Osteoblast (primary cell): ENCODE data around the gene TUBA4B. TPM values are rescaled to one million over a fixed set of nuclear protein-coding genes. Genes with fewer than 3 reads are reported as not detected.

Source experiments
- DNase-seq: peaks from one replicate; pipeline ENCODE4 v3.0.0; 2011; ENCODE audit warnings: low spot score, mixed read lengths; ENCODE audit not compliant: insufficient read length; ENCODE audit errors: missing footprints
- H2AFZ ChIP-seq: 2 replicates; pipeline ENCODE4 v1.6.0; 2011; ENCODE audit warnings: mild to moderate bottlenecking, low read length
- H3K27ac ChIP-seq: 2 replicates; pipeline ENCODE4 v1.5.1; 2011; ENCODE audit warnings: mild to moderate bottlenecking, low read depth, low read length, moderate library complexity
- H3K27me3 ChIP-seq: 2 replicates; pipeline ENCODE4 v1.6.0; 2012; ENCODE audit warnings: mild to moderate bottlenecking, control low read depth, inconsistent platforms, low read length, moderate library complexity; ENCODE audit not compliant: insufficient read depth
- H3K36me3 ChIP-seq: 2 replicates; pipeline ENCODE4 v1.5.1; 2011; ENCODE audit warnings: mild to moderate bottlenecking, low read length, control low read depth, moderate library complexity; ENCODE audit not compliant: insufficient read depth
- H3K4me1 ChIP-seq: 2 replicates; pipeline ENCODE4 v1.5.1; 2011; ENCODE audit warnings: mild to moderate bottlenecking, low read length, control low read depth, moderate library complexity; ENCODE audit not compliant: insufficient read depth
- H3K4me2 ChIP-seq: 2 replicates; pipeline ENCODE4 v1.6.0; 2011; ENCODE audit warnings: mild to moderate bottlenecking, low read length; ENCODE audit not compliant: insufficient read depth
- H3K4me3 ChIP-seq: fragments of 200-600 bp; sonication (generic); 3 replicates; pipeline ENCODE4 v1.5.1; 2012; ENCODE audit warnings: mild to moderate bottlenecking, low read length, inconsistent platforms; ENCODE audit not compliant: insufficient read depth
- H3K79me2 ChIP-seq: 2 replicates; pipeline ENCODE4 v1.6.0; 2012; ENCODE audit warnings: mild to moderate bottlenecking, low read length, control low read depth, inconsistent platforms; ENCODE audit not compliant: insufficient read depth
- H3K9me3 ChIP-seq: 2 replicates; pipeline ENCODE4 v1.5.1; 2011; ENCODE audit warnings: low read depth, low read length, control low read depth
- H4K20me1 ChIP-seq: 2 replicates; pipeline ENCODE4 v1.6.0; 2012; ENCODE audit warnings: mild to moderate bottlenecking, low read length, control low read depth; ENCODE audit not compliant: insufficient read depth
- CTCF ChIP-seq: IDR thresholded peaks from 2 replicates; pipeline ENCODE4 v1.5.1; 2011; ENCODE audit warnings: mild to moderate bottlenecking, low read depth, low read length, moderate library complexity; ENCODE audit errors: extremely low read depth
- total RNA-seq: library from RNA; depleted of rRNA; stranded (reverse); fragments of >200 nt; gene quantifications from 2 replicates; pipeline ENCODE4 v1.2.3, GENCODE V29; 2012

TUBA4B gene
- total RNA-seq, 1 donor = not detected

- no peak overlapping the region for H3K4me3 ChIP-seq
- H3K4me1 ChIP-seq = peaks cover 58% of the 10 kb centered on the region
These were observed 5.1 kb upstream of the TUBA4B start for GRCh38 chr2:219247678-219248642.

GRCh38 chr2:219248845-219249202 is 4.2 kb upstream of the TUBA4B start:
- H3K36me3 ChIP-seq = peaks cover 23% of the 10 kb centered on the region
- H3K4me3 ChIP-seq = peak overlapping the region; percentile 36
- H3K4me1 ChIP-seq = peaks cover 67% of the 10 kb centered on the region
- no peaks in the 10 kb centered on the region for H3K27me3 ChIP-seq
- no peak overlapping the region for H2AFZ ChIP-seq
- TF ChIP-seq CTCF = no peak
- no peaks in the 10 kb centered on the region for H3K9me3 ChIP-seq
- peak overlapping the region; percentile 66 for H3K4me2 ChIP-seq
- DNase-seq = no peak
- H3K27ac ChIP-seq = peak overlapping the region; percentile 88
- H3K79me2 ChIP-seq = peaks cover 34% of the 10 kb centered on the region
- H4K20me1 ChIP-seq = no peaks in the 10 kb centered on the region

More at GRCh38 chr2:219247678-219248642, 5.1 kb upstream of the TUBA4B start:
- Histone ChIP-seq H2AFZ (no peak overlapping the region), H3K27me3 (no peaks in the 10 kb centered on the region), H3K27ac (no peak overlapping the region), H3K4me2 (no peak overlapping the region), H3K36me3 (peaks cover 23% of the 10 kb centered on the region), H3K9me3 (no peaks in the 10 kb centered on the region), H4K20me1 (no peaks in the 10 kb centered on the region), H3K79me2 (peaks cover 34% of the 10 kb centered on the region)
- TF ChIP-seq CTCF = no peak
- peak; percentile 62 for DNase-seq

GRCh38 chr2:219249203-219249980 is 3.7 kb upstream of the TUBA4B start:
- H3K79me2 ChIP-seq = peaks cover 34% of the 10 kb centered on the region
- H3K9me3 ChIP-seq = no peaks in the 10 kb centered on the region
- TF ChIP-seq CTCF = no peak
- H3K4me2 ChIP-seq = peak overlapping the region; percentile 66
- peak overlapping the region; percentile 36 for H3K4me3 ChIP-seq
- H3K27me3 ChIP-seq = no peaks in the 10 kb centered on the region
- peak overlapping the region; percentile 88 for H3K27ac ChIP-seq
- peak; percentile 92 for DNase-seq
- peaks cover 72% of the 10 kb centered on the region for H3K4me1 ChIP-seq
- no peak overlapping the region for H2AFZ ChIP-seq
- peaks cover 23% of the 10 kb centered on the region for H3K36me3 ChIP-seq
- H4K20me1 ChIP-seq = no peaks in the 10 kb centered on the region
